ENCODE measurements around the gene MRPL50. TPM values are rescaled to one million over a fixed set of nuclear protein-coding genes. Genes with fewer than 3 reads are reported as not detected.

Gene MRPL50
- total RNA-seq, 1 donor from 2014 or later = 10.2 TPM

DNA sequence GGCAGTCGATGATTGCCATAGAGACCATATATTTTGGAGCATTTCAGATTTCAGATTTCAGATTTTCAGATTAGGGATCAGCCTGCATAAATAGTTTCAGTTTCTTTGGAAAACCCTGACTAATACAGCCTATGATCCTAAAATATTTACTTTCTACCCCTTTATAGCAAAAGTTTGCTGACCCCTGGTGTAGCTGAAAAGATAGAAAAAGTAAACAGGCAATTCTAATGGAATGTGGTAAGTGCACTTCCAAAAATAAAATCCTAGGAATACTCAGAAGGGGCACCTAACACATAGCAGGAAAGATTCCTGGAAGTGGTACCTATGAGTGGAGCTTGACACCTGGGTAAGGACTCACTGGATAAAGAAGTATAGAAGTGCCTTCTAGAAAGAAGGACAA lies 48.1 kb downstream of the MRPL50 start:
- H3K4me3 ChIP-seq (ENCODE audit: low read depth, low read length) = no peak overlapping the region
- TF ChIP-seq, protein P1, sequence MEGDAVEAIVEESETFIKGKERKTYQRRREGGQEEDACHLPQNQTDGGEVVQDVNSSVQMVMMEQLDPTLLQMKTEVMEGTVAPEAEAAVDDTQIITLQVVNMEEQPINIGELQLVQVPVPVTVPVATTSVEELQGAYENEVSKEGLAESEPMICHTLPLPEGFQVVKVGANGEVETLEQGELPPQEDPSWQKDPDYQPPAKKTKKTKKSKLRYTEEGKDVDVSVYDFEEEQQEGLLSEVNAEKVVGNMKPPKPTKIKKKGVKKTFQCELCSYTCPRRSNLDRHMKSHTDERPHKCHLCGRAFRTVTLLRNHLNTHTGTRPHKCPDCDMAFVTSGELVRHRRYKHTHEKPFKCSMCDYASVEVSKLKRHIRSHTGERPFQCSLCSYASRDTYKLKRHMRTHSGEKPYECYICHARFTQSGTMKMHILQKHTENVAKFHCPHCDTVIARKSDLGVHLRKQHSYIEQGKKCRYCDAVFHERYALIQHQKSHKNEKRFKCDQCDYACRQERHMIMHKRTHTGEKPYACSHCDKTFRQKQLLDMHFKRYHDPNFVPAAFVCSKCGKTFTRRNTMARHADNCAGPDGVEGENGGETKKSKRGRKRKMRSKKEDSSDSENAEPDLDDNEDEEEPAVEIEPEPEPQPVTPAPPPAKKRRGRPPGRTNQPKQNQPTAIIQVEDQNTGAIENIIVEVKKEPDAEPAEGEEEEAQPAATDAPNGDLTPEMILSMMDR (conservative IDR thresholded peaks at IDR 0.05; ENCODE audit: low read depth, low read length) = no peak
- DNase-seq (ENCODE audit: low read depth) = no peak

GRCh38 chr9:101342595-101342994 lies 55.8 kb downstream of the MRPL50 start:
- DNase-seq (ENCODE audit: low read depth) = no peak
- no peak overlapping the region for H3K4me3 ChIP-seq (ENCODE audit: low read depth, low read length)
- TF ChIP-seq, protein P1 (conservative IDR thresholded peaks at IDR 0.05; ENCODE audit: low read depth, low read length) = no peak

DNA sequence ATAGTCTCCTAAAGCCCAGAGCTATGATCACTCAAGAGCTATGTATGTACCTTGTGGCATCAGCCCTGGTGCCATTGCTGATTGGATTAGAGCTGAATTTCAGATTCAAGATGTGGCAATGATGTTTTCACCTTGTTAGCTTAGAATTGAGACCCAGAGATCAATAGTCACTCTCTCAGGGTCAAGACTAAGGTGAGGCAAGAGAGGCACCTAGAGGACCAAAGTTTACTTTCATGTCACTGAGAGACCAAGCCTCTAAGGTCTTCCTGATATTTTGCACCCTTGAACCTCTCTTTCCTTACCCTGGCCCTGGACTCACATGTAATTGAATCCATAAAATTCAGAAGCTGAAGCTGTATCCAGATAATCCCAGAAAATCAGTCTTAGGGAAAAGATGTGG lies 56.5 kb downstream of the MRPL50 start:
- no peak overlapping the region for H3K4me3 ChIP-seq (ENCODE audit: low read depth, low read length)
- TF ChIP-seq, protein P1 (conservative IDR thresholded peaks at IDR 0.05; ENCODE audit: low read depth, low read length) = no peak
- no peak for DNase-seq (ENCODE audit: low read depth)

Other genes with a start within 250 kb of the MRPL50 start
- gene BAAT, start 13.6 kb downstream of the MRPL50 start, total RNA-seq = 0.07 TPM in 1 of 2 replicates, not detected in the other
- 6.0 and 8.2 TPM in 2 replicates for gene ZNF189, start 233 bp upstream of the MRPL50 start, total RNA-seq
- gene ALDOB, start 37.2 kb upstream of the MRPL50 start, total RNA-seq = not detected in 2 replicates
- gene RNF20, start 135.2 kb upstream of the MRPL50 start, total RNA-seq = 17.3 and 23.1 TPM in 2 replicates
- not detected in 2 replicates for gene PPP3R2, start 196.4 kb upstream of the MRPL50 start, total RNA-seq